OCI-LY7 (cell line): ENCODE data around the gene GAPDH. TPM values are rescaled to one million over a fixed set of nuclear protein-coding genes. Genes with fewer than 3 reads are reported as not detected.

ENCODE experiments used
- BruUV-seq: library from RNA; stranded (reverse); fragments of 400-500 nt; replicated peaks from 2 replicates; lab custom pipeline; 2021; lab: Mats Ljungman, UMichigan
- CTCF ChIA-PET: fragments of 300-600 bp; sonication (Branson Sonifier 250); formaldehyde crosslinking; loops from one replicate; lab custom pipeline; 2022; ENCODE audit warnings: antibody characterized with exemption; ENCODE audit not compliant: unreplicated experiment; lab: Charles Lee
- POLR2A ChIA-PET: fragments of 300-600 bp; sonication (Branson Sonifier 250); formaldehyde crosslinking; loops from one replicate; lab custom pipeline; 2022; ENCODE audit warnings: antibody characterized with exemption; lab: Charles Lee
- DNase-seq: peaks from one replicate; pipeline ENCODE4 v3.0.0-alpha.2; 2015; ENCODE audit warnings: low spot score
- H2AFZ ChIP-seq: fragments of 200-600 bp; sonication (generic), shearing (Covaris generic); 2 replicates; pipeline ENCODE4 v1.6.1; 2014; ENCODE audit warnings: mild to moderate bottlenecking, antibody characterized with exemption, low read length, moderate library complexity
- H3K27ac ChIP-seq: fragments of 200-600 bp; sonication (generic); 2 replicates; pipeline ENCODE4 v1.5.1; 2014; ENCODE audit warnings: mixed run types, low read depth, mild to moderate bottlenecking, moderate library complexity, low read length, inconsistent platforms; ENCODE audit not compliant: poor library complexity, severe bottlenecking
- H3K36me3 ChIP-seq: fragments of 200-600 bp; sonication (generic); 2 replicates; pipeline ENCODE4 v1.6.1; 2014; ENCODE audit warnings: mild to moderate bottlenecking, antibody characterized with exemption, low read length, moderate library complexity, mixed read lengths; ENCODE audit not compliant: insufficient read depth
- H3K4me1 ChIP-seq: fragments of 200-600 bp; sonication (generic); 2 replicates; pipeline ENCODE4 v1.5.1; 2014; ENCODE audit warnings: mild to moderate bottlenecking, low read length; ENCODE audit not compliant: insufficient read depth, poor library complexity, severe bottlenecking
- H3K4me2 ChIP-seq: fragments of 200-600 bp; sonication (generic); 2 replicates; pipeline ENCODE4 v1.6.1; 2014; ENCODE audit warnings: mild to moderate bottlenecking, low read length
- H3K4me3 ChIP-seq: fragments of 200-600 bp; sonication (generic); 2 replicates; pipeline ENCODE4 v1.5.1; 2014; ENCODE audit warnings: mild to moderate bottlenecking, low read depth, low read length; ENCODE audit not compliant: poor library complexity, severe bottlenecking
- H3K79me2 ChIP-seq: fragments of 200-600 bp; sonication (generic); 2 replicates; pipeline ENCODE4 v1.6.1; 2016; ENCODE audit warnings: low read depth, mild to moderate bottlenecking, low read length, moderate library complexity, mixed read lengths; ENCODE audit not compliant: insufficient read depth
- H3K9me2 ChIP-seq: fragments of 200-600 bp; sonication (generic); 2 replicates; pipeline ENCODE4 v1.6.1; 2016; ENCODE audit warnings: mild to moderate bottlenecking, low read length, mixed read lengths; ENCODE audit not compliant: insufficient read depth
- H3K9me3 ChIP-seq: fragments of 200-600 bp; sonication (generic); 2 replicates; pipeline ENCODE4 v1.6.1; 2014; ENCODE audit warnings: mild to moderate bottlenecking, mixed run types, low read length, mixed read lengths
- H4K20me1 ChIP-seq: fragments of 200-600 bp; sonication (generic); 2 replicates; pipeline ENCODE4 v1.6.1; 2014; ENCODE audit warnings: mild to moderate bottlenecking, antibody characterized with exemption, low read length, moderate library complexity, mixed read lengths; ENCODE audit not compliant: insufficient read depth
- CTCF ChIP-seq: fragments of 200-600 bp; sonication (generic); conservative IDR thresholded peaks from 2 replicates; pipeline ENCODE4 v1.5.1; 2014; ENCODE audit warnings: mild to moderate bottlenecking, antibody characterized with exemption, low read length, moderate library complexity, mixed read lengths
- EZH2phosphoT487 ChIP-seq: fragments of 200-600 bp; sonication (generic); IDR thresholded peaks from 2 replicates; pipeline ENCODE4 v1.6.1; 2018; ENCODE audit warnings: low read depth, borderline replicate concordance, mild to moderate bottlenecking, mixed run types, antibody characterized with exemption, low read length, moderate library complexity, mixed read lengths
- intact Hi-C: fragments of 100-400 bp; cut with micrococcal nuclease; formaldehyde crosslinking; loops from one replicate; pipeline ENCODE4 v1.10.0; 2022; ENCODE audit not compliant: unreplicated experiment
- total RNA-seq, 2 experiments: library from RNA; depleted of rRNA in 1 of 2; stranded (reverse); fragments of >200 nt in 1 of 2; shearing (Covaris generic) in 1 of 2; gene quantifications; 2 replicates each; pipeline ENCODE4 v1.2.3, GENCODE V29; 2014 to 2022

GAPDH gene
- total RNA-seq, 2 experiments from 2014 or later, result 3,801 to 4,502 TPM

- H3K79me2 ChIP-seq, result peaks cover 39% of the 10 kb centered on the region
- no peak overlapping the region for H3K27ac ChIP-seq
- POLR2A ChIA-PET, result interaction anchor here (0.5 to 1.6 kb wide), 2 partner anchors 20 to 406 kb away, joined by 3 to 4 read pairs; no protein-coding TSS in a partner anchor
- no peak overlapping the region for H3K4me3 ChIP-seq
- no peak for TF ChIP-seq EZH2phosphoT487
- TF ChIP-seq CTCF, result no peak
- H3K9me2 ChIP-seq, result no peaks in the 10 kb centered on the region
- no TSS peak for BruUV-seq
- H3K4me2 ChIP-seq, result no peak overlapping the region
- intact Hi-C loops, result no loop called here
- CTCF ChIA-PET, result interaction anchor here (0.6 kb wide), 1 partner anchor 62 kb away, joined by 3 read pairs; no protein-coding TSS in a partner anchor
- peaks cover 66% of the 10 kb centered on the region for H3K36me3 ChIP-seq
- DNase-seq, result no peak
- no peaks in the 10 kb centered on the region for H3K9me3 ChIP-seq
- H2AFZ ChIP-seq, result no peak overlapping the region
- H3K4me1 ChIP-seq, result peaks cover 21% of the 10 kb centered on the region
- no peaks in the 10 kb centered on the region; the same call in 1 of the 2 replicates for H4K20me1 ChIP-seq
These were observed 17.3 kb downstream of the GAPDH start for GRCh38 chr12:6551496-6552139.

GRCh38 chr12:6552140-6552551, 17.8 kb downstream of the GAPDH start:
- CTCF ChIA-PET, result interaction anchor here (0.8 kb wide), 1 partner anchor 13 kb away, joined by 3 read pairs; no protein-coding TSS in a partner anchor
- no TSS peak for BruUV-seq
- no peak overlapping the region for H2AFZ ChIP-seq
- H3K4me1 ChIP-seq, result peaks cover 26% of the 10 kb centered on the region
- POLR2A ChIA-PET, result interaction anchor here (0.5 to 1.6 kb wide), 2 partner anchors 20 to 407 kb away, joined by 3 to 4 read pairs; no protein-coding TSS in a partner anchor
- no peaks in the 10 kb centered on the region for H3K9me2 ChIP-seq
- H4K20me1 ChIP-seq, result no peaks in the 10 kb centered on the region; the same call in 1 of the 2 replicates
- H3K4me2 ChIP-seq, result no peak overlapping the region
- no peak overlapping the region for H3K27ac ChIP-seq
- peaks cover 66% of the 10 kb centered on the region for H3K36me3 ChIP-seq
- intact Hi-C loops, result no loop called here
- TF ChIP-seq CTCF (no peak), EZH2phosphoT487 (no peak)
- no peaks in the 10 kb centered on the region for H3K9me3 ChIP-seq
- H3K4me3 ChIP-seq, result no peak overlapping the region
- H3K79me2 ChIP-seq, result peaks cover 39% of the 10 kb centered on the region
- no peak for DNase-seq
